ENCODE results near the gene UBL4B.
"Not testable (repeated sequence)": the region's sequence is repeated elsewhere in the genome, so short reads cannot be mapped to it uniquely, and the experiment has no call there.

UBL4B gene

GRCh38 chr1:110112143-110112542 lies at the start of gene UBL4B:
Gene UBL4B (plus strand): TSS chr1:110112443. CDS start chr1:110112535, 92 bp downstream.
- DNase-seq = no peak

- no peak for DNase-seq
Observed at GRCh38 chr1:110062612-110063011, 49.6 kb upstream of the UBL4B start.

GRCh38 chr1:110063781-110064180 lies 48.5 kb upstream of the UBL4B start:
- no peak for DNase-seq

- DNase-seq = no peak
Observed at GRCh38 chr1:110064576-110065337, 47.5 kb upstream of the UBL4B start.

GRCh38 chr1:110065841-110066240 lies 46.4 kb upstream of the UBL4B start:
- DNase-seq = no peak

GRCh38 chr1:110067479-110067892 lies 44.8 kb upstream of the UBL4B start:
- DNase-seq = no peak

GRCh38 chr1:110067893-110068645 lies 44.2 kb upstream of the UBL4B start:
- DNase-seq = no peak

GRCh38 chr1:110068646-110069403 lies 43.4 kb upstream of the UBL4B start:
- DNase-seq = no peak

GRCh38 chr1:110069404-110070281 lies 42.6 kb upstream of the UBL4B start:
- no peak for DNase-seq

GRCh38 chr1:110070282-110070669 lies 42.0 kb upstream of the UBL4B start:
- DNase-seq = no peak

GRCh38 chr1:110070671-110071242 lies 41.5 kb upstream of the UBL4B start, which contains the start of gene ALX3:
Gene ALX3 (minus strand): TSS chr1:110070672. CDS start chr1:110070612, 60 bp downstream.
- DNase-seq = no peak

GRCh38 chr1:110074166-110074565 lies 38.1 kb upstream of the UBL4B start:
- no peak for DNase-seq

GRCh38 chr1:110076789-110077500 lies 35.3 kb upstream of the UBL4B start:
- DNase-seq = no peak

- DNase-seq = not testable (repeated sequence)
Observed at GRCh38 chr1:110079995-110080394, 32.2 kb upstream of the UBL4B start.

- DNase-seq = no peak
Observed at GRCh38 chr1:110081061-110081460, 31.2 kb upstream of the UBL4B start.

- no peak for DNase-seq
Observed at GRCh38 chr1:110082477-110082876, 29.8 kb upstream of the UBL4B start.

- no peak for DNase-seq
Observed at GRCh38 chr1:110083061-110083865, 29.0 kb upstream of the UBL4B start.

GRCh38 chr1:110083866-110084226 lies 28.4 kb upstream of the UBL4B start:
- DNase-seq = no peak

- no peak for DNase-seq
Observed at GRCh38 chr1:110084227-110085078, 27.8 kb upstream of the UBL4B start.
